Skin of body (tissue), 2 donors: ENCODE data around the gene LBH. TPM values are rescaled to one million over a fixed set of nuclear protein-coding genes. Genes with fewer than 3 reads are reported as not detected.
A peak's percentile ranks its signal among the peaks of the same experiment; 100 is the strongest.

Experiments used
- DNase-seq: peaks from one replicate; lab custom pipeline; 2025; lab: John Stamatoyannopoulos, UW
- total RNA-seq: library from RNA; depleted of rRNA; stranded (reverse); fragments of >200 nt; gene quantifications from one replicate; pipeline ENCODE4 v1.2.3, GENCODE V29; 2014

Gene LBH
- 54.4 TPM for total RNA-seq

DNA sequence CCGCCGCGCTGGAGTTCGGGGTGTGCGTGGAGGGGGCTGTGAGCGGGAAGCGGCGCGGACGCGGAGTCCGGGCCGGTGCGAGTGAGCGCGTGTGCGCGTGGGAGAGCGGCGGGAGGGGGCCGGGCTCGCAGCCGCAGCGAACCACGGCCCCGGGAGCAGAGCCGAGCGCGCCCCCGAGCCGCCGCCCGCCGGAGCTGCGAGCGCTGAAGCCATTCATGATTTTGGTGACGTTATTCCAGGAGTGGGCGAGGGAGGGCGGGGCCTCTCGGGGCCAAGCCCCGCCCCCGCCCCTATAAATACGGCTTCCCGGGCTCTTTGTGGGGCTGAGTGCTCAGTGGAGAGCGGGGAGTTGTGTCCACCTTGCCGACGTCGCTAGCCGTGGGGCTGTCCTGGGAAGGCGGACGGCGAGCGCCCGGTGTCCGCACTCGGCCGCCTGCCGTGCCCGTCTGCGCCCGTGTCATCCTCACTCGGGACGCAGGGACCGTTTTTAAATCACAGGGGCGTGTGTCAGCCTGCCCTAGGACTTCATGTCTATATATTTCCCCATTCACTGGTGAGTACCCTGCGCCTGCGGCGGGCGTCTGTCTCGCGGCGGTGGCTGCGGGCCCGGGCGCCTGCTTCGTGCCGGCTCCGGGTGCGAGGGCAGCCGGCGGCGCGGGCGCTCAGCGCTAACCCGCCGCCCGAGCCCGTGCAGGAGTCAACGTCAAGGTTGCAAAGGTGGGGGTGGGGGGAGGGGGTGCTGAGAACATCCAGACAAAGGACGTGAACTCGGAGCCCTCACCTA is at the start of gene LBH:
Gene LBH, plus strand, starts transcription at position 323 of the 784 bp plus-strand sequence. Its CDS starts 205 bp downstream, at position 528.
- peak; percentile 95 for DNase-seq

GRCh38 chr2:30184035-30184434 is 47.3 kb upstream of the LBH start:
- DNase-seq = no peak

GRCh38 chr2:30185178-30185577 is 46.2 kb upstream of the LBH start:
- DNase-seq = no peak

DNA sequence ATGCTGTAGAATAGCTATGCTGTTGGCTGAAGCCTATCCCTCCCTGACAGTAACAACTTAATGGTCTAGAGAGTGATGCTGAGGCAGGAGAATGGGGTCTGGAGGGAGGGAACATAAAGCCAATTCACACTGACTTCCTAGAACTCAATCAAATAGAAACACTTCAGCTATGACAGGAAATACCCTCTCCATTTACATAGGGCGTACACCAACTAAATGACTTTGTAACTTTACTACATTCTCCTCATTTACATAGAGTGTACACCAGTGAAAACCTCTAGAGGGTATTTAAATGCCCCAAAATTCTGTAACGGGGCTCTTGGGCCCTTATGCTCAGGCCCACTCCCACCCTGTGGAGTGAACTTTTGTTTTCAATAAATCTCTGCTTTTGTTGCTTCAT is 43.0 kb upstream of the LBH start:
- no peak for DNase-seq

DNA sequence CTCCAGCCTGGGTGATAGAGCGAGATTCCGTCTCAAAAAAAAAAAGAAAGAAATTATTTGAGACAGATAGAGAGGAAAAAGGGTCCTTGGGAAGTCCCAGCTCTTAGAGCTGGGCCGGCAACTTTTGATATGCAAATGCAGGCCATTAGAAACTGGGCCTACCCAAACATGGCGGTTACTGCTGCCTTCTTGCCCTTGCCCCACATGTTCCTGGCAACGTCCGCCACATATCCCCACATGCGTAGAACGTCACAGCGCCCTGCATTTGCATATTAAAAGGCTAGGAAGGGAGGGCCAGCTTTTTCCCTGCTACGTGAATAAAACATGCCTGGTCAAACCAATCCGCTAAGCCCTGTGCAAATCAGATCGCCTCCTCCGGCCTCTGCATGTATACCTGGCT is 40.7 kb upstream of the LBH start:
- no peak for DNase-seq

DNA sequence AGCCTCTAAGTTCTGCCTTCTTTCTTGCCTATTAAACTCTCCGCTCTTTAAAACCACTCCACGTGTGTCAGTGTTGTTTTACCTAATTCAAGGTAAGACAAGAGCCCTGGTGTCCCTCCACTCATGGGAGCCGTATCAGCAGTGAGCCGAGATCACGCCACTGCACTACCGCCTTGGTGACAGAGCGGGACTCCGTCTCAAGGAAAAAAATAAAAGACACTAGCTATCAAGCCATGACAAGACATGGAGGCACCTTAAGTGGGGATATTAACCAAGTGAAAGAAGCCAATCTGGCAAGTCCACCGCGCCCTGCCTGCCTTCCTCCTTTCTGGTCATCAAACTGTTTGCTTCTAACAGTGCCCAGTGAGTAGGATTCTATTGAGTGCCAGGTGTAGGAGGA is 40.2 kb upstream of the LBH start:
- DNase-seq = no peak

GRCh38 chr2:30191819-30192271 is 39.5 kb upstream of the LBH start:
- no peak for DNase-seq

GRCh38 chr2:30192314-30192713 is 39.0 kb upstream of the LBH start:
- no peak for DNase-seq

DNA sequence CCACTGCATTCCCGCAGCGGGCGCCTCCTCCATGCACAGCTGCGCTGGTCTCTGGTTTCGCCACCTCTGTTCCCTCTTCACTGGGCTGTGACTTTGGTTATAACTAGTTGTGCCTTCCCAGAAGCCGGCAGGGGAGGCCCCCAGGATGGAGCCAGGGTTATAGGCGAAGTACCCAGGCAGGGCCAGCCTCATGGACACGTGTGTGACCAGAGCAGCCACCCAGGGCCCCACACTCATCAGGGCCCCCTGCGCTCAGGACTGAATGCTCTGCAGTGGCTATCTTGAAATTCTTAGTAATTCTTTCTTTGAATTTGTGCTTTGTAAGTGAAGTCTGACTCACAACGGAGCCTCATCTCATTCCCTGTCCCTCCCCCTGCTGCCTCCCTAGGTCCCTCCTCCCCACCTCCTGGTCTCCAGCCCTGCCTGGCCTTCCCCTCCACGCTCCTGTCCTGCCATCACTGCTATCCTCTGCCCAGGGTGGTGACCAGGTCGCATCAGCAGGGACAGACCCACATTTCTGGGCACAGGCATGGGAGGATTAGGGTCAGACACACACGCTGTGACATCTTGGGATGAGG is 38.1 kb upstream of the LBH start:
- DNase-seq = no peak

- no peak for DNase-seq
Observed at GRCh38 chr2:30194421-30194820, 36.9 kb upstream of the LBH start.

DNA sequence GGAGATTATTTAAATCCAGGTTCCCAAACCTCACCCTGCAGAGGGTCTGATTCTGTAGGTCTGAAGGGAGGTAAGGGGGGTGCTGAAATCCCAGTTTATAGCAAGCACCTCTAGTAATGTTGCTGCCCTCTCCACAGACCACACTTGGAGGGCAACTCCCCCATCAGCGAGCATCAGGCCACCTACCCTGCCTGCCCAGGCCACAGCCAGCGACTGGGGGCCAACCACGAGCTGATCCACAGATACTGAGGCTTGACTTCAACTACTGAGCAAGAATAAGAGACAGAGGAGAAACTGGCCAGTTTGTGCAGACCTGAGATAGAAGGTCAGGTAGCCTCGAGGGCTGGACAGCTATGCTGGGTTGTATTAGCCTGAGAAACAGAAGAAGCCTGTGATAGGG is 36.3 kb upstream of the LBH start:
- DNase-seq = no peak

GRCh38 chr2:30197570-30198192 is 33.7 kb upstream of the LBH start:
- DNase-seq = no peak

DNA sequence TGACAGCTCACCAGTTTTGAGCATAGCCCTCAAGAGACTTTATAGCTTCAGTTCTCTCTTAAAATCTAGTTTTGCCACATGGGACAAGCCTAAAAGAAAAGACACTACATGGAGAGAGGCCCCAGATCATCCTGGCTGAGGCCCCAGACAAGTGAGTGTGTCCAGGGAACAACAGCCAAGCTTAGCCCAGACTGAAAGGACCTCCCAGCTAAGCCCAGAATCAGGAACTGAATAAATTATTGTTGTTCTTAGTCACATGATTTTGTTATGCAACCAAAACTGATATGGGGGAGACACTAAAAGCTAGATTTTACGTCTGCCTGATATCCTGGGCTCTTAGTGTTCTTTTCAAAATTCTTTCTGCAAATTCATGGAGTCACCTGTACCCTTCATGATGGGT is 29.3 kb upstream of the LBH start:
- peak; percentile 50 for DNase-seq

DNA sequence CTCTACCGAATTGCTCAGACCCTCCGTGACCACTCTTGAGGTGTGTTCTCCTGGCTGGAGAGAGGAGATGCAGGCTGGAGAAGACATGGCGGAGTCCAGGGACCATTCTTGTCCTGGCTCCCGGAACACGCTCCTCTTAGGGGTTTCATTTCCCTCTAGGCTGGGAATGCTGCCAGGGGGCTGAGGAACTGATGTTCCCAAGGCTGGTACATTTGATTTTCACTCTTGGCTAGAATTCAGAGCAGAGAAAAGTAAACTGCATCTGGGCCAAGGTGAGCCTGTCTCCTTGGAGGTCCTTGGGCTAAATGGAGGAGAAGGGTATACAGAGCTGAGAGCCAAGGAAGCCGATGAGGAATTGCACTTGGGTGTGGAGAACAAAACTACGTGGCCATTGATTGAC is 28.2 kb upstream of the LBH start:
- no peak for DNase-seq

DNA sequence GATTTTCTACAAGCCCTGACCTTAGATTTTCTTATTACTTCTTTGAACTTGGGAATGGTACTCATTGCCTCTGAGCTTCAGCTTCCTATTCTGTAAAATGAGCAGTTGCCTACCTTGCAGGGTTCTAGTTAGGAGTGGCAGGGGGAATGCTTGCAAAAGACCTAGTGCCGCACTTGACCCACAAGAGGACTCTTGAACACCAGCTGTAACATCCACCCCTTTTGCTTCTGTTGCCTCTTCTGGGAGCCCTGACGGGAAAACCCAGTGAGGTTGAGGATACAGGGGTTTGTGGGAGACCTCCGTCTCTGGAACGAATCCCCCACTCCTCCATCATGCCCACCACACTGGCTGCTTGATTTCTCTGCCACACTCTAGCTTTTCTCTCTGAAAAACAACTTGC is 27.1 kb upstream of the LBH start:
- no peak for DNase-seq

- no peak for DNase-seq
Observed at GRCh38 chr2:30205456-30205855, 25.9 kb upstream of the LBH start.

GRCh38 chr2:30206461-30207430 is 24.6 kb upstream of the LBH start:
- DNase-seq = no peak

DNA sequence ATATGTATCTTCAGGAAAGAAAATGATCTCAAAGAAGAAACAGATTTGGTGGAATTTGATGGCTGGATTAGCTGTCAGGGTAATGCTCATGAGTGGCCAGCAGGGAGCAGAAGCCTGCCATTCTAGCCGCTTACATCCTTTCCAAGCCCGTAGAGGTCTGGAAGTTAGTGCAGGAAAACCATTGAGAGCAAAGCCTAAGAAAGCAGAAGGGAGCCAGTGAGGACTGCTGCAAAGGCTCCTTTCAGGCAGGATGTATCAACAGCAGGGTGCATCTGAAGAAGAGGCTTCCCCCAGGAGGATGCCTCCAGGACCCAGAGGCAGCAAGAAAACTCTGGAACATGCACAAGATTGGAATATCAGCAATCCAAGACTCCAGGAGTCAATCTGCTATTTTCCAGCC is 22.9 kb upstream of the LBH start:
- DNase-seq = peak; percentile 85

- no peak for DNase-seq
Observed at GRCh38 chr2:30209227-30209626, 22.1 kb upstream of the LBH start.

- DNase-seq = no peak
Observed at GRCh38 chr2:30213326-30213725, 18.0 kb upstream of the LBH start.

GRCh38 chr2:30213907-30214463 is 17.3 kb upstream of the LBH start:
- no peak for DNase-seq
